ENCODE results near the gene IPP. TPM values are rescaled to one million over a fixed set of nuclear protein-coding genes. Genes with fewer than 3 reads are reported as not detected.

The IPP gene
- total and polyA plus RNA-seq, 4 donors: 18.5 to 23.2 (median 20.8) TPM

- Histone ChIP-seq H3K4me1 (ENCODE audit: control insufficient read depth, insufficient read depth, low read length) (no peaks in the 10 kb centered on the region), H3K27ac (ENCODE audit: low read depth, low read length) (no peak overlapping the region), H3K9me3 (ENCODE audit: control insufficient read depth, insufficient read depth, low read length) (no peaks in the 10 kb centered on the region), H3K36me3 (ENCODE audit: control insufficient read depth, insufficient read depth, low read length) (peaks cover 36% of the 10 kb centered on the region), H3K4me3 (ENCODE audit: low read depth, low read length) (no peak overlapping the region), H3K27me3 (ENCODE audit: control insufficient read depth, insufficient read depth, low read length) (no peaks in the 10 kb centered on the region)
- no CpG with 5 or more reads among the region's 2 CpGs for WGBS (ENCODE audit: insufficient coverage)
- DNase-seq (ENCODE audit: low read depth in 4 of 6, low spot score in 6 of 6): no peak
Observed at GRCh38 chr1:45658171-45658570, 92.3 kb downstream of the IPP start.

GRCh38 chr1:45656573-45657226 is 93.8 kb downstream of the IPP start:
- Histone ChIP-seq H3K27me3 (ENCODE audit: control insufficient read depth, insufficient read depth, low read length) (no peaks in the 10 kb centered on the region), H3K27ac (ENCODE audit: low read depth, low read length) (no peak overlapping the region), H3K4me3 (ENCODE audit: low read depth, low read length) (no peak overlapping the region), H3K4me1 (ENCODE audit: control insufficient read depth, insufficient read depth, low read length) (no peaks in the 10 kb centered on the region), H3K9me3 (ENCODE audit: control insufficient read depth, insufficient read depth, low read length) (no peaks in the 10 kb centered on the region), H3K36me3 (ENCODE audit: control insufficient read depth, insufficient read depth, low read length) (peaks cover 38% of the 10 kb centered on the region)
- DNase-seq (ENCODE audit: low read depth in 4 of 6, low spot score in 6 of 6): no peak
- WGBS (ENCODE audit: insufficient coverage): no CpG with 5 or more reads among the region's 3 CpGs

- no peaks in the 10 kb centered on the region for H3K9me3 ChIP-seq (ENCODE audit: control insufficient read depth, insufficient read depth, low read length)
- no peak overlapping the region for H3K4me3 ChIP-seq (ENCODE audit: low read depth, low read length)
- no peaks in the 10 kb centered on the region for H3K4me1 ChIP-seq (ENCODE audit: control insufficient read depth, insufficient read depth, low read length)
- peaks cover 45% of the 10 kb centered on the region for H3K36me3 ChIP-seq (ENCODE audit: control insufficient read depth, insufficient read depth, low read length)
- H3K27me3 ChIP-seq (ENCODE audit: control insufficient read depth, insufficient read depth, low read length): no peaks in the 10 kb centered on the region
- H3K27ac ChIP-seq (ENCODE audit: low read depth, low read length): no peak overlapping the region
- DNase-seq (ENCODE audit: low read depth in 4 of 6, low spot score in 6 of 6): no peak
- 100% methylated on average over 3 of the region's 12 CpGs for WGBS (ENCODE audit: insufficient coverage)
Observed at GRCh38 chr1:45654540-45655280, 95.7 kb downstream of the IPP start.

Other genes starting within 250 kb of the IPP start
- 100 to 1,000 TPM; 474 to 504 TPM for gene PRDX1, start 228.8 kb downstream of the IPP start, total RNA-seq
- gene PRDX1, start 228.8 kb downstream of the IPP start, polyA plus RNA-seq (ENCODE audit: insufficient read length in 2 of 2): 100 to 1,000 TPM; 393 to 481 TPM
- gene AKR1A1, start 199.8 kb downstream of the IPP start, total RNA-seq: 100 to 1,000 TPM in 1 of 2 donors, 10 to 100 TPM in 1; 58.9 to 121 TPM
- gene AKR1A1, start 199.8 kb downstream of the IPP start, polyA plus RNA-seq (ENCODE audit: insufficient read length in 2 of 2): 100 to 1,000 TPM; 113 to 116 TPM
- 10 to 100 TPM; 64.5 to 97.5 TPM for gene NASP, start 166.6 kb downstream of the IPP start, total RNA-seq
- 100 to 1,000 TPM; 224 to 265 TPM for gene NASP, start 166.6 kb downstream of the IPP start, polyA plus RNA-seq (ENCODE audit: insufficient read length in 2 of 2)
- gene CCDC17, start 126.6 kb downstream of the IPP start, total RNA-seq: 1 to 10 TPM in 1 of 2 donors, not detected in 1; 1.0 TPM
- 1 to 10 TPM; 1.1 to 1.7 TPM for gene CCDC17, start 126.6 kb downstream of the IPP start, polyA plus RNA-seq (ENCODE audit: insufficient read length in 2 of 2)
- 10 to 100 TPM; 80.0 to 87.0 TPM for gene GPBP1L1, start 64.1 kb downstream of the IPP start, total RNA-seq
- 10 to 100 TPM; 51.0 to 59.7 TPM for gene GPBP1L1, start 64.1 kb downstream of the IPP start, polyA plus RNA-seq (ENCODE audit: insufficient read length in 2 of 2)
- 10 to 100 TPM; 14.2 to 24.3 TPM for gene TMEM69, start 62.5 kb downstream of the IPP start, total RNA-seq
- 10 to 100 TPM; 27.9 to 30.7 TPM for gene TMEM69, start 62.5 kb downstream of the IPP start, polyA plus RNA-seq (ENCODE audit: insufficient read length in 2 of 2)
- gene MAST2, start 53.0 kb upstream of the IPP start, total RNA-seq: 10 to 100 TPM; 28.3 to 34.6 TPM
- 10 to 100 TPM; 57.7 to 75.0 TPM for gene MAST2, start 53.0 kb upstream of the IPP start, polyA plus RNA-seq (ENCODE audit: insufficient read length in 2 of 2)

Data from spinal cord (tissue), 10 donors.